Islet precursor cell (in vitro differentiated cells): ENCODE data around the gene XIST.
"Not testable (repeated sequence)": the region's sequence is repeated elsewhere in the genome, so short reads cannot be mapped to it uniquely, and the experiment has no call there.

ENCODE experiments used
- DNase-seq: peaks from one replicate; pipeline ENCODE4 v3.0.0-alpha.2; 2018

XIST gene

DNA sequence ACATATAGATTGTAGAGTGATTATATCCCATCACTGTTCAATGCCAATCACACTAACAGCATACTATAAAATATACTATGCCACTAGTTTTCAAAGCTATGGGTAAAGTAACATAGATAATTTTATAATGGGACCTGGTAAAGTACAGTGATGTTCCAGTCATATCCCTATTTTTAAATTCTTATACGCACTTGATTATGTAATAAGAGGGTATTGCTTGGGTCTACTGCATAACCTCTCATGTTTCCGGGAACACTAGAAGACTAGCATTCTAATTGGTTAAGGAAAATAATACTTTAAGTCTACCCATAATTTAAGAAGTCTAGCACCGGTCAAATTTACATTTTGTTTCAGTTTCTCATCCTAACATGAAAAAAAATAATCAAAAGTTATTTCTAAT is 14.4 kb downstream of the XIST start:
- no peak for DNase-seq

DNA sequence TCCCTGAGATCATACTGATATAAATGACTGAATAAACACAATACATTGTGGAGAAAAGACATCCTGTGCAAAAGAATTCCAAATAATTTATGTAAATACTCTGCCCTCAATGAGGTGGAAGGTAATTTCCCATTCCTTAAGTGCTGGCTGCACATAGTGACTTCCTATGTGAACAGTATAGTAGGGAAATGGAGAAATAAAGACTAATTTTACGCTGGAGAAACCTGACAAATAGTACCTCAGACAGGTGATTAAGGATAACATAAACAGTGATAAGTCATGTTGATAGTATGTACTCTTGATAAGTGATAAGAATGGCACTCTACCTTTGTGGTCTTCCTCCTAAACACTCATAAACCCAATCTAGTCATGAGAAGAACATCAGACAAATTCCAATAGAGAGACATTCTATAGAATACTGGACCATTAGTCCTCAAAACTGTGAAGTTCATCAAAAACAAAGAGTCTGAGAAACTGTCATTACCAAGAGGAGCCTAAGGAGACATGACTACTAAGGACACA is 15.5 kb downstream of the XIST start:
- DNase-seq, result no peak

DNA sequence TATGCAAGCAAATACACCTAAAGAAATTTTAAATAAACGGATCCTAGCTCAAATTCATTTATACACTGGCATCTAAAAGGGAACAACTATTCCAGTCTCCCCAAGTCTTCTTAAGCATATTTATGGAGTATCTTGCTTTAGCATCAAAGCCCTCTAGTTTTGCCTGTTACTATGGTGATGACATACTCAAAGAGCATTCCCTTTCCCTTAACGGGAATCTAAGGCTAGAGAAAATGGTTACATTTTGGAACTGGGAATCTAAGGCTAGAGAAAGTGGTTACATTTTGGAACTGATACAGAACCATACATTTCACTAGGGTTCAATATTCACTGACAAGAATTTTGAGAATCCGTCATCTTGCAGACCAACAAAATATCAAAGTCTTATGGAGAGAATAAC is 18.3 kb downstream of the XIST start:
- no peak for DNase-seq

DNA sequence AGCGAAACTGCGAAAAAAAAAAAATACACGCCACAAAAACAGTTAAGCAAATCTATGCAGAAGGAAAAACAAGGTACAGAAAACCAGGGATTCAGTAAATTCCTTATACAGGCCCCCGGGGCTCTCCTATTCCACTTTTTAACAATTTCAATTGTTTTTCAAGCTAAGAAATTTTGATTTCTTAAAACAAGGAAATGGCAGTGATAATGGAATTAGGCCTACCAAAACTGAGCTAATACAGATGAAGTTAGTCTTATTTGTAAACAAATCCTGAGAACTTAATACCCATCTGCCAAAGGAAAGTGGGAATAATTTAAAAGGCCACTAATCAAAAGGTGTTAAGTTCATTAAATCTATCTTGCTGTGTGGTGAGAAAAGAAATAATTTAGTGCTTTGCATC is 20.2 kb downstream of the XIST start:
- no peak for DNase-seq

DNA sequence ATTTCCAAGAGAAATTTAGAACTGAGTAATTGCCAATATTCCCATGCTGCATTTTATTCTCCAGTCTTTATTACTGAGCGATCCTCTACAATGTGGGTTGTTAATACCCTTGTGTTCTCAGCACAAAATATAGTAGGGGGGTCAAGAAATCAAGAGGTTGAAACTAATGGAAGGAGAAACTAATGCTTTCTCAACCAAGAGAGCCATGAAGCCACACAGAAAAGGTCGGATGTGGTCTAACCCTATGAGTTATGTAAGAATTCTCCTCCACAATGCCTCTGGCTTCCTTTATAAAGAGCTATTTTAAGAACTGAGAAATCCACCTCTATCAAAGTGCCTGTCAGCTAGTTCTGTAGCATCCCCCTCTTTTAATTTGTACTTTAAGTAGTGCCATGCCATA is 21.0 kb downstream of the XIST start:
- DNase-seq, result no peak

DNA sequence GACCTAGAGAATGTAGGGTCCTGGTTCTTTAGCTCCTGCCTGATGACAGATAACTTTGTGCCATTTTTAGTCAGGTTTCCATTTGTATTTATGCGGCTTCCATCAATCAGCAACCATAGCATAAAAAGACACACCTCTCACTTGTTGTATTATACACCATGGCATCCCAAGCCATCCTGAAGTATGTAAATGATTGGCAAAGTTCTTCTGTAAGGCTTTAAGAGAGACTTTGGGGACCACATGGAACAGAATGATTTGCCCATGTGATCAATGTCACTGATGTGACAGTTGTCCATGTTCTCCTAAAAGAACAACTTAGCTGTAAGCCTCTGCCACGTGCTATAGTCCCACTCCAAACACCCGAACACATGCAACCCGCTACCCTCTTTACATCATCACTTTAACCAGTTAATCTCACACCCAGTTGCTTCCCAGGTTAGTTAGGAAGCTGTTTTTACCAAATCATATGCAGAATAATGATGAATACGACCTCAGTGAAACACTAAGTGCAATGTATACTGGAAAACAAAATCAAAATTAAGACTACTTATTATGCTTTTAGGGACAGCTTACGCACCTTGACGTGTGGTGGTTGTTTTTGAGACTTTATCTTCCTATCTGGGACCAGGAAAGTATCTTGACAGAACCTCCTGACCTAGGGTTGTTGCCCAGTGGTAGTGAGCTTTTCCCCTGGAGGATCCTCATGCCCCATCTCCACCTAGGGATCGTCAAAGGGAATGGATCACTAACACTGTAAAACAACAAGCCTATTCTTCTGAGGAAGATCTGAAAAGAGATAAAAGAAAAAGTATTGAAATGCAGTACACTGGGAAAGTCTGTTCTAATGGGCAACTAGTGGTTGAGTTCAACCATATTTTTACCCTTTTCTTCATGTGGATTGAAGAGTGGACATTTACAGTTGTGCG is 21.8 kb downstream of the XIST start:
- no peak for DNase-seq

DNA sequence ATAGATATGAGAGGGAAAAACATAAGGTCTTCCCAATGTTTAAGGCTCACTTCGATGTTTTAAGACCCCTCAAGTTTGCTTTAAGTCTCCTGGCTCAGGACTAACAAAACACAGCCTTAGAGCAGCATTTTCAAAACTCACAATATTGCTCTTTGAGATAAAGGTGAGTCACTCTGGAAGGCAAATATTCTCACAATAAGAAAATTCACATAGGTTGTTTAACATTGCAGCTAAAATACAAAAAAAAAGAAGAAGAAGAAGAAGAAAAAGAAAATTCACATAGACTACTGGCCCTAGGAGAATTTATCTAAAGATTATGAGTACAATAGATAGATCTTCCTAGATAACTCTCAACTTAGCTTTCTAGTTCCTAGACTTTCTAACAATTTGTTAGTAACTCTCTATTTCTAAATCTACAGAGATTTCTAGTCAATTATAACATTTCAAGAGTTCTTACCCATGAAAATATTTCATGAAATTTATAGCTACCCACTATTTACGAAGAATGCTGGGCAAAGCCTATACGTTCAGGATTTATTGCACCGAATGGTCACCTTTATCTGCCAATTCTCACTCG is 22.5 kb downstream of the XIST start:
- no peak for DNase-seq

DNA sequence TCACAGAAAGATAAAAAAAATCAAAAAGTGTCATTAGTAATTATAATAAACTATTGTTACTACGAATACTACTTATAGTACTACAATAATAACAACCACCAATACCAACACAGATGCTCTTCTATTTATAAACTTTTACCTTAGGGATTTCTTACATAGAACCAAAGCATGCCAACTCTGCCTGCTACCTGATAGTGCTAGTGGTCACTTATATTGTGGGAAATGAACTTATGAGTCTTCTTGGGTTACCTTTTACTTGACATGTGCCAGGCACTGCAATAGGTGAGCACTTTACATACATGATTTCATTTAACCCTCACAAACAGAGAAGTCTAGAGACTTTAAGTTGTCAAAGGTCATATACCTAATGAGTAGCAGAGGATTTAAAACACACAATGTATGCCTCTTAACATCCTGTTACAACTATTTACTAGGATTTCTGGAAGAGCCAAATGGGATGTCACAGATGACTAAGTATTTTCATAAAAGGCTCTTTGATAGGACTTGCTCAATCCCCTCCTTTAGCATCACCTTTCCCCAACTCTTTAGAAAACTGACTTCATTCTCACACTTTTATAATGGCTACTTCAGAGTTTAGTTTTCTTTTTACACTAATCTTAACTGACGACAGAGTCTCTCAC is 24.3 kb downstream of the XIST start:
- no peak for DNase-seq

DNA sequence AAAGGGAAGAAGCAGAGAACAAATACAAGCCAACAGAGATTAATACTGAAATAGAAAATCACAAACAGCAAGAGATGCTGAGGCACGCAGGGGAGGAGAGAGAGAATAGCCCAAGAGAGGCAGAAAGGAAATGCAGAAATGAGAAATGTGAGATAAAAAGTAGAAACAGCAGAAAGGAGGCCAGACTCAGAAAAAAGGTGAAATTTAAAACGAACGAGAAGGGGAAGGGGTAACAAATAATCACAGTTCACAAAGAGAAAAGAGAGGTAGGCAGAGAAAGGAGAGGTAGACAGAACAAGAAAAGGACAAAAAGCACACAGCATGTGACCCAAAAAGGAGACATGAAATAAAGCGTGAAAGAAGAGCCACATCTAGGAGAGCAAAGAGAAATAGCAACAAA is 25.1 kb downstream of the XIST start:
- DNase-seq, result no peak

DNA sequence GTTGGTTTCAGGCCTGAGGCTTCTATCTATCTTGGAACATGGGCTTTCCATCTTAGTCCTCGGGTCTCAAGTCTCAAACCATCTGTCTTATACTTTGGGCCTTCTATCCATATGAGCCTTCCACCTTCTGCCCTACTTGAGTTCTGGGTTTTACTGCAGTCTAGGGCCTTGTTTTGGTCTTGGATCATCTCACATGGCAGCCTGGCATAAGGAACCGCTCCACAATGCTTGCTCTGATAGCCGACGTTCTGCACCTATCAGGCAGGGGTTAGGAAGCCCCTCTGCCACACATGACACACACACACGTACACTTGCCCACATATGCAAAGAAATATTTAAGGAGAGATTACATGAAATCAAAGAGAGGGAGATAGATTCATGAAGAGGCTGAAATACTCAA is 25.5 kb downstream of the XIST start:
- no peak for DNase-seq

DNA sequence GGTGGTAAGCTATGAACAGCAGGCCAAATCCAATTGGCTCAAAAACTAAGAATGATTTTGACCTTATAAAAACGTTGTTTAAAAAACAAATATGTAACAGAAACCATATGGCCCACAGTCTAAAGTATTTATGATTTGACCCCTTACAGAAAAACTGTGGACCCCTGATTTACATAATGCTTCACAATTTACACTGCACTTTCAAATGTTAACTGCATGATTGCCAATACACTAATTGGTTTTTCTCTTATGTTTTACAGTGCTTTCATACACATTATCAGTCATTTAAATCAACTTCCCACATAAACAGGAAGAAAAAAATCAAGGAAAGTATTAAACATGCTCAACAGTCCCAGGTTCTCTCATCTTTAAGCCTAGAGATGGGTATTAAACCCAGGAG is 26.9 kb downstream of the XIST start:
- no peak for DNase-seq

DNA sequence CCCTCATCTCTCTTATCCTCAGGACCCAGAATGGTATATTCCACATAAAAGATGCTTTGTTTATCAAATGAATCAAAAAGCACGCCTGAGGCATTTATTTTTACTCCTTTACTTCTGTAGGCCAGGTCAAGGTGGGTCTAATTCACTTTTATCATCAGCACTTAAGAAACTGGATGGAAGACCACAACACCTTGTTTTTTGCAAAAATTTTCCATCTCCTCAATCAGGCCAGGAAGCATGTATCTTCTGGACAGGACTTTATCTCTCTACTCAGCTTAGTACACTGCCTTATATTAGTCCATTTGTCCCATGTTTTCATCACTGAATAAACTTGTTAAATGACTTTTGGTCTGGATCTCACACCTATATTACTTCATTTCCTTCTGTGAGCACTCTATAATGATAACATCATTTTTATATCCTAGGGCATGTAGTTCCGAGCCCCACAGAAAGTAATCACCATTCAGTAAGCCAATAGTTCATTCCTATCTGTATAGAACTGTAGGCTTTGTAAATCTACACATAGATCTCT is 29.0 kb downstream of the XIST start:
- DNase-seq, result no peak

DNA sequence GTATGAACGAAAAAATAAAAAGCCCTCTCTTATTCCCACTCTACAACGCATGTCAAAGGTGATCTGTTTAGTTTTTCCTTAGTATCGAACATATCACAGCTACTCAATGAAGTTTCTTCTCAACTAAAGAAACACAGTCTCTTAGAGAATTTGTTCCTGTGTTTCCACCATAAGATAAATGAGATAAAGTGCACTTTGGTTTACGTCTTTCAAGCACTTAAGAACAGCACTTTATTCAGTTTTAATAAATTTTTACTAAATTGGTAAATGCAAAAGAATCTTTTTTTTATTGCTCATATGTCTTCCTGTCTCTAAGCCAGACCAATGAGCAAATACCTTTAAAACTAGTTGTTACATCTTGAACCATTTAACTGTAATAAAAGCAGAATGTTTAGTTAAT is 29.7 kb downstream of the XIST start:
- no peak for DNase-seq

DNA sequence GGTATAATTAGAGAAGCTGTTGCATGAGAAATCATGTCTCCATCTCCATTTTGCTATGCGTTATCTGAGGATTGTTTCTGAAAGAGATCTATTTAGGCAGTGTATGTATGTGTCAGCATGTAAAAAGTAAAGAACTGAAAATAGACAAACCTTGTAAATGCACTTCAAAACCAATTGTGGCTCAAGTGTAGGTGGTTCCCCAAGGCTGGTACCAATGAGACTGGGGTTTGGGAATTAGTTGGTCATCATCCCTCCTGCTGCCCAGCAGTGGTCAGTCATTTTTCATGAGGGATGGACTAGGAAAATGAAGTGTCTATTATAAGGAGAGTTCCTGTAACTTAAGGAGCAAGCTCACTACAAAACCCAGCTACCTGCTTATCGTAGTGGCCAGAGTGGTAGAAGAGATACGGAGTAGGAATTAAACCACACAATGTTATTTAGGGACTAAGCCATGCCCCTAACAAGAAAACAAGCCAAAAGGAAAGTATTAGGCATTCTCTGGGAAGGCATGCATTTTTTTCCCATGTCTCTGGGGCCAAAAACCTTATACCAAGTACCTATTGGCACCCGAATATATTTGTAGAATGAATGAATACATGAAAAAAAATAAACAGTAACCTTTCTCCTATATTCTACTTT is 30.5 kb downstream of the XIST start:
- no peak for DNase-seq

DNA sequence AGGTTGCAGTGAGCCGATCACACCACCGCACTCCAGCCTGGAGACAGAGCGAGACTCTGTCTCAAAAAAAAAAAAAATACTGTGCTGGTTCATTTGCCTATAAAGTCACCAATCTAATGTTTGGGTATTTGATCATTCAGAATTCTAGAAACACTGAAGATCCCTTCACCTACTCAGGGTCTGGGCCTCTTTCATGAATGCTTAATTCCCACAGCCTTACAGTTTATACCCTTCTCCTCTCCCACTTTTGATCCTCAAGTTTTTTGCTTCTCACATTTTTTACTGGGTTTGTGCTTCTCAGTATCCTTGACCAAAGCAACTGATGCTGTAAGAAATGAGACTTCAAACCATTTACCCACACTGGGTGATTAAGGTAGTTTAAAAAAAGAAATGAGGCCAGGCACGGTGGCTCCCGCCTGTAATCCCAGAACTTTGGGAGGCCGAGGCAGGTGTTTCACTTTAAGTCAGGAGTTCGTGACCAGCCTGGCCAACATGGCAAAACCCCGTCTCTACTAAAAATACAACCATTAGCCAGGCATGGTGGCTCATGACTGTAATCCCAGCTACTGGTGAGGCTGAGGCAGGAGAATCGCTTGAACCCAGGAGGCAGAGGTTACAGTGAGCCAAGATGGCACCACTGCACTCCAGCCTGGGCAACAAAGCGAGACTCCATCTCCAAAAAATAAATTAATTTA is 32.5 kb downstream of the XIST start:
- not testable (repeated sequence) for DNase-seq

DNA sequence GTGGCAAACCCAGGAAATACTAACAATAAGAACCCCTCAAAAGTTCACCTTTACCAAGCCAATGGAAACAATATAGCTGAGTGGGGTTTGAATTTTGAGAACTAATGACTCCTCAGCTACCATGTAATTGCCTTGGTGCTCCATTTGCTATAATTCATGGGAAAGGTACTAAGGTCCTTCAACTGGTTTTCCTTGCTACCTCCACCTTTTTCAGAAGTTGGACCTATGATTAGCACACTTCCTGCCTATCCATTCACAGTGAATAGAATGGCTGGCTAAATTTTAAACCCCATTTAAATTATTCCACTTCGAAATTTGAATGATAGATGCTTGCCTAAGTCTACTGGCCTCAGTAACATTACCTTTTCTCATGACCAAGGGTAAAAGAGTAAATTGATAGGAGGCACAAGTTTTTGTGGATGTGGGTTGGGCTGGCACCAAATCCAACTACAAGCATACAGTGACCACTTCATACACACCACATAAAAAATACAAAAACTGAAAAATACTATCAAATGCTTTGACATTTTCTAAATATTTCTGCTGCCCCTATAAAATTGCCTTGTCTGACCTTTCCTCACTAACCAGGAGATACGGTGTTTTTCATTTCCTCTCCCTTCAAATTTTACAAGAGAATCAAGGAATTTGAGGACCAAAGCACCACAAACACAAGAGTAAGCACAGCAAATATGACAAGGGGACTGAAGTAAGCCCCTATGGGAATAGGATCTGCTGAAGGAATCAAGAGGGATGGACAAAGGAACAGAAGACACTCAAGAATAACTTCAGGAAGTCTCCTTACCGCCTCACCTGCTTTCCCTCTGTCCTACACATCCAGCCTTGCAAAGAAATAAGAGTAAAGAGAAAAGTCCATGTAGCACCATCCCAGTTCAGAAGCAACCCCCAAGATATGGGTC is 34.1 kb downstream of the XIST start:
- no peak for DNase-seq

DNA sequence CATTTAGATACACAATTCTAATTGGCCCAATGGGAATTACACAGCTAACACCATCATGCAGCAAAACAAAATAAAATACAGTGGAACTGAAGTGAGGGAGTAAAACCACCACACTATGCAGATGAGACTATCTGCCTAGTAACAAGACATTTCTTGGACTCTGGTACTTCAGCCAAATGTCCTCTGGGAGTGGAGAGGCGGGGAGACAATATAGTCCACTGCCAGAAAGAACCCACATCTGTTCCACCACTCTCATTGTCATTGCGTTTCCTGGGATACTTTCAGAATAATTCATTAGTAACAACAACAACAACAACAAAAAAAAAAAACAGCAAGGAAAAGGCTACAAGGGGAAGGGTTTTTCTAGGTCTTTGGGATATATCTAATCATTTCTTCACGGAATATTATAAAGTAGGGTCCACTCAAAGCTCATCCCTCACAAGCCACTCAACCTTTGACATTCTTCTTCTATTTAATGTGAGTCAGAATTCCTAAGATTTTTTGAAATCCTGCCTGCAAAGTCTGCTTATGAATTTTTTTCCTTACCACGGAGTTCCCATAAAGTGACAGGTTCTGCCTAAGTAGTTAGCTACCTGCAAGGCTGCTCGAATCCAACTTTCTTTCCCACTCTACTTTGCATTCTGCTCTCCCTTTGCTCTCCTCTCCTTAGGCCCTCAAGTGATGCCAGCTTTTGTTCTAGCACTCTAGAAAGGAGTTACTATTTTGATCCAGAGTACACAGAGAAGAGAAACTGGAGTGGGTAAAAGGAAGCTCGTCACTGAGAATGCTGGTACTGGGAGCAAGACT is 34.9 kb downstream of the XIST start:
- no peak for DNase-seq

DNA sequence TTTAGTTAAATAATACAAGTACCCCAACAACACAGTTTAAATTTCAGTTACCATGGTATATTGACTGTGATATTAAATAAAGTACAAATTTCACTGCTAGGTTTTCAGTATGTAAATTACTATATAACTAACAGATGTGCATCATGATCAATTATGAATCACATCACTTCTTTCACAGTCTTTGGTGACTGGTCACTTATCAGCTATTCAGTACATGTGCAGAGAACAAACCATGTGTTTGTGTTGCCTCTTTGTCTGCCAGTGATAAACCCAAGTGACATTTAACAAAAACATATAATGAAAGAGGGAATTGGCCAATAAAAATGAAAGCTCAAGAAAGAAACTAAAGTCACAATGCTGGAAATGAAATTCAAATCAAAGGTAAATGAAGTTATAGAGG is 40.3 kb downstream of the XIST start:
- DNase-seq, result no peak

DNA sequence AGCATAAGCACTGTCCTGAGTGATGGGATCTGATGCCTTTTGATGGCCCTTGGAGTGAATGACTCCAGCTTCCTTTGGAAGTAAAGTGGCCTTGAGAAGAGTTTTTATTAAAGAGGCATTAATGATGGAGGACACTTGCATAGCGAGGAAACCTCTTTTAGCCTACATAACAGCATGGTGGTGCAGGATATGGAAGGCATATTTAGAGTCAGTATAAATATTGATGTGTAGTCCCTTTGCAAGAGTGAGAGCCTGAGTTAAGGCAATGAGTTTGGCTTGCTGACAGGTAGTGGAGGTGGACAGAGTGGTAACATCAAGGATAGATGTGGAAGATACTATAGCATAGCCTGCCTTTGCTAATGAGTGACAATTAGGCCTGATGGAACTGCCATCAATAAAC is 48.4 kb downstream of the XIST start:
- not testable (repeated sequence) for DNase-seq

DNA sequence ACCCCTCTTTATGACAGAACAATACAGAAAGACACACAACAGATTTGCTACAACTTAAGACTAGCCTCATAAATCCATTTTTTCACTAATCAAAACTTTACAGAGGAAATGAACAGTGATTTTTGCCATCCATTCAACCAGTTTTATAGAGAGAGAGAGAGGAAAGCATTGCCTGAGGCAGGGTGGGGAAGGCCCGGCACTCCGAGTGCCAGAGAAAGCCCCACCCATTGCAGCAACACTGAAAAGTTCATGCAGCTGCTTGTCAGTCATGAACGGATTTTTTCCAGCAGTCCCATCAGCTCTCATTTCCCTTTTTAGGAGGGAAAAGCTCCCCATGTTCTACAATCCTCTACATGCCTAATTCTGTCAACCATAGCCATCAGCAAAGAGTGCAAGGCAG is 52.6 kb downstream of the XIST start:
- DNase-seq, result no peak

DNA sequence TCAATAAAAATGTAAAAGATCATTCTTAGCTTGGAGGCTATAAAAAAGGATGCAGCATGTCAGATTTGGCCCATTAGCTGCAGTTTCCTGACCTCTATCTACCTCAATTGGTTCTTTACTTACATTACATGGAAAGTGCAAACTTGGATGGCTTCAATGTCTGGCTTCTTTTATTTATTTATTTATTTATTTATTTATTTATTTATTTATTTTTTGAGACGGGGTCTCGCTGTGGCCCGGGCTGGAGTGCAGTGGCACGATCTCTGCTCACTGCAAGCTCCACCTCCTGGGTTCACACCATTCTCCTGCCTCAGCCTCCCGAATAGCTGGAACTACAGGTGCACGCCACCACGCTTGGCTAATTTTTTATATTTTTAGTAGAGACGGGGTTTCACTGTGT is 60.0 kb downstream of the XIST start:
- DNase-seq, result not testable (repeated sequence)
